Right forelimb (tissue), 1 donor: ENCODE measurements around the gene PDE4A.
"Not testable (repeated sequence)": the region's sequence is repeated elsewhere in the genome, so short reads cannot be mapped to it uniquely, and the experiment has no call there.

ENCODE experiments used
- DNase-seq: peaks from one replicate; pipeline ENCODE4 v3.0.0-alpha.2; 2018

The PDE4A gene

GRCh38 chr19:10420444-10421239 lies at the start of gene PDE4A:
PDE4A (plus strand) TSS chr19:10420538; CDS start chr19:10420765, 227 bp downstream.
- no peak for DNase-seq

- DNase-seq, result no peak
Measured at GRCh38 chr19:10372690-10373089, 47.6 kb upstream of the PDE4A start.

GRCh38 chr19:10374931-10375330 lies 45.4 kb upstream of the PDE4A start:
- DNase-seq, result no peak

- DNase-seq, result not testable (repeated sequence)
Measured at GRCh38 chr19:10377140-10377640, 43.1 kb upstream of the PDE4A start.

- DNase-seq, result no peak
Measured at GRCh38 chr19:10378124-10378523, 42.2 kb upstream of the PDE4A start.

GRCh38 chr19:10379880-10380312 lies 40.4 kb upstream of the PDE4A start:
- DNase-seq, result no peak

GRCh38 chr19:10380313-10381102 lies 39.8 kb upstream of the PDE4A start, which contains the start of gene TYK2:
TYK2 (minus strand) TSS chr19:10380572; CDS start chr19:10378406, 2,166 bp downstream.
- DNase-seq, result peak; percentile 99

- not testable (repeated sequence) for DNase-seq
Measured at GRCh38 chr19:10383223-10383499, 37.2 kb upstream of the PDE4A start.

GRCh38 chr19:10384580-10384979 lies 35.8 kb upstream of the PDE4A start:
- no peak for DNase-seq

GRCh38 chr19:10388957-10389356 lies 31.4 kb upstream of the PDE4A start:
- DNase-seq, result peak; percentile 93

- DNase-seq, result no peak
Measured at GRCh38 chr19:10389863-10390262, 30.5 kb upstream of the PDE4A start.

- peak; percentile 61 for DNase-seq
Measured at GRCh38 chr19:10390652-10391286, 29.6 kb upstream of the PDE4A start.

GRCh38 chr19:10392120-10392519 lies 28.2 kb upstream of the PDE4A start:
- no peak for DNase-seq

GRCh38 chr19:10393137-10393536 lies 27.2 kb upstream of the PDE4A start:
- DNase-seq, result no peak

- DNase-seq, result no peak
Measured at GRCh38 chr19:10395003-10395402, 25.3 kb upstream of the PDE4A start.

GRCh38 chr19:10395436-10395835 lies 24.9 kb upstream of the PDE4A start:
- DNase-seq, result no peak

- DNase-seq, result no peak
Measured at GRCh38 chr19:10395917-10396316, 24.4 kb upstream of the PDE4A start.

- no peak for DNase-seq
Measured at GRCh38 chr19:10398819-10399218, 21.5 kb upstream of the PDE4A start.

- DNase-seq, result not testable (repeated sequence)
Measured at GRCh38 chr19:10399340-10399739, 21.0 kb upstream of the PDE4A start.

GRCh38 chr19:10399878-10400277 lies 20.5 kb upstream of the PDE4A start:
- no peak for DNase-seq

GRCh38 chr19:10402441-10403038 lies 17.8 kb upstream of the PDE4A start:
- DNase-seq, result no peak

- peak; percentile 99 for DNase-seq
Measured at GRCh38 chr19:10403137-10404021, 17.0 kb upstream of the PDE4A start, which contains the start of gene CDC37. CDC37 (minus strand) TSS chr19:10403542; CDS start chr19:10403479, 63 bp downstream.
